K562 (cell line): ENCODE results near the gene TM7SF2. TPM values are rescaled to one million over a fixed set of nuclear protein-coding genes. Genes with fewer than 3 reads are reported as not detected.

ENCODE experiments used
- ATAC-seq: fragments of 200-7000 bp; cut with Tn5 transposase; 3 replicates; pipeline ENCODE4 v1.9.1; 2020; ENCODE audit warnings: moderate library complexity
- BruUV-seq: library from RNA; stranded (reverse); fragments of 400-500 nt; replicated peaks from 2 replicates; lab custom pipeline; 2021; lab: Mats Ljungman, UMichigan
- CTCF ChIA-PET: fragments of 300-600 bp; formaldehyde crosslinking; extraction: SDS; loops from one replicate; lab custom pipeline; 2021; ENCODE audit warnings: low intra/inter-chr PET ratio; lab: Yijun Ruan, JAX
- POLR2A ChIA-PET: fragments of 300-600, 350-650 bp; sonication (Branson Sonifier 250); formaldehyde crosslinking; extraction: SDS; loops from one replicate; lab custom pipeline; 2021; ENCODE audit warnings: antibody characterized with exemption, inconsistent platforms; lab: Yijun Ruan, JAX
- DNase-seq, 4 experiments: peaks; one replicate each; pipeline versions ENCODE4 v3.0.0 to v3.0.0-alpha.2; 2011 to 2018; ENCODE audit warnings: low spot score in 3 of 4, mixed read lengths in 3 of 4; ENCODE audit errors: extremely low read depth in 1 of 4
- FAIRE-seq: peaks from 2 replicates; lab custom pipeline; 2011; peaks lifted over from hg19 to GRCh38; lab: Jason Lieb, UNC
- H2AFZ ChIP-seq: 2 replicates; pipeline ENCODE4 v1.6.0; 2011; ENCODE audit warnings: low read depth, low read length, control low read depth, inconsistent platforms
- H3K27ac ChIP-seq: fragments of 200-600 bp; 3 replicates; pipeline ENCODE4 v1.8.0; 2011; ENCODE audit warnings: low read depth, mild to moderate bottlenecking, control low read depth, inconsistent platforms, low read length, moderate library complexity, mixed read lengths; ENCODE audit errors: extremely low read depth
- H3K27me3 ChIP-seq, 2 experiments: fragments of 300-600 bp in 1 of 2; 2 replicates in 1 of 2; 3 replicates in 1 of 2; pipeline versions ENCODE4 v1.6.0 to v1.8.0; 2011; ENCODE audit warnings: inconsistent platforms in 2 of 2, low read length in 2 of 2, mild to moderate bottlenecking in 1 of 2, mixed read lengths in 1 of 2, moderate library complexity in 1 of 2; ENCODE audit not compliant: control insufficient read depth in 2 of 2, insufficient read depth in 2 of 2
- H3K36me3 ChIP-seq: fragments of 300-600 bp; 3 replicates; pipeline ENCODE4 v1.8.0; 2011; ENCODE audit warnings: mild to moderate bottlenecking, low read length, inconsistent platforms; ENCODE audit not compliant: control insufficient read depth, insufficient read depth
- H3K4me1 ChIP-seq, 2 experiments: fragments of 200-600 bp in 1 of 2; replicated peaks in 1 of 2; 2 replicates in 1 of 2; 3 replicates in 1 of 2; pipeline versions ENCODE4 v1.5.1 to v1.8.0; 2011; ENCODE audit warnings: inconsistent platforms in 2 of 2, low read length in 2 of 2, mild to moderate bottlenecking in 1 of 2, mixed read lengths in 1 of 2, moderate library complexity in 1 of 2; ENCODE audit not compliant: control insufficient read depth in 2 of 2, insufficient read depth in 2 of 2
- H3K4me2 ChIP-seq: 2 replicates; pipeline ENCODE4 v1.6.1; 2011; ENCODE audit warnings: low read length, control low read depth, inconsistent platforms, mixed read lengths; ENCODE audit not compliant: insufficient read depth
- H3K4me3 ChIP-seq: fragments of 200-600 bp; sonication (generic), shearing (Covaris generic); 2 replicates; pipeline ENCODE4 v1.5.1; 2016; ENCODE audit warnings: control low read depth, inconsistent platforms
- H3K79me2 ChIP-seq: fragments of 200-600 bp; 3 replicates; pipeline ENCODE4 v1.8.0; 2011; ENCODE audit warnings: low read length, inconsistent platforms; ENCODE audit not compliant: control insufficient read depth, insufficient read depth
- H3K9ac ChIP-seq, 2 experiments: 2 replicates each; pipeline versions ENCODE4 v1.6.0 to v1.6.1; 2011; ENCODE audit warnings: low read depth in 2 of 2, low read length in 2 of 2, control low read depth in 1 of 2, inconsistent platforms in 1 of 2, mild to moderate bottlenecking in 1 of 2, mixed read lengths in 1 of 2; ENCODE audit not compliant: insufficient read depth in 1 of 2
- H3K9me1 ChIP-seq: one replicate; pipeline ENCODE4 v1.6.0; 2011; ENCODE audit warnings: inconsistent platforms, mild to moderate bottlenecking, low read length, moderate library complexity; ENCODE audit not compliant: control insufficient read depth, insufficient read depth
- H3K9me3 ChIP-seq: replicated peaks from 2 replicates; pipeline ENCODE4 v1.5.1; 2011; ENCODE audit warnings: low read depth, low read length, inconsistent platforms; ENCODE audit not compliant: control insufficient read depth, insufficient read depth
- H4K20me1 ChIP-seq: replicated peaks from 2 replicates; pipeline ENCODE4 v1.6.1; 2011; ENCODE audit warnings: low read length, inconsistent platforms, mixed read lengths; ENCODE audit not compliant: control insufficient read depth, insufficient read depth
- ARID2 ChIP-seq: fragments of 450-650 bp; IDR thresholded peaks from 2 replicates; pipeline ENCODE4 v1.6.1; 2017; ENCODE audit warnings: antibody characterized with exemption, mild to moderate bottlenecking
- DDX20 ChIP-seq: fragments of 450-650 bp; IDR thresholded peaks from 2 replicates; pipeline ENCODE4 v1.6.1; 2016; ENCODE audit warnings: missing genetic modification characterization, low read depth, mild to moderate bottlenecking, missing compliant biosample characterization, moderate library complexity
- E2F8 ChIP-seq: fragments of 450-650 bp; IDR thresholded peaks from 2 replicates; pipeline ENCODE4 v1.7.1; 2018; ENCODE audit warnings: mild to moderate bottlenecking, low read depth; ENCODE audit not compliant: partially characterized antibody
- HNRNPH1 ChIP-seq: fragments of 200-400 bp; formaldehyde crosslinking; optimal IDR thresholded peaks from 2 replicates; pipeline ENCODE3; 2017; ENCODE audit warnings: low read depth, mild to moderate bottlenecking, low read length, moderate library complexity
- KHSRP ChIP-seq: fragments of 450-650 bp; IDR thresholded peaks from 2 replicates; pipeline ENCODE4 v1.6.1; 2017
- NR1H2 ChIP-seq: sonication (generic); formaldehyde crosslinking; IDR thresholded peaks from 2 replicates; pipeline ENCODE4 v1.4.0; 2020; ENCODE audit warnings: mild to moderate bottlenecking, missing genetic modification reagents
- PML ChIP-seq: IDR thresholded peaks from 2 replicates; pipeline ENCODE4 v1.6.1; 2012; ENCODE audit warnings: low read length, inconsistent platforms
- PREB ChIP-seq: sonication (generic); formaldehyde crosslinking; IDR thresholded peaks from 2 replicates; pipeline ENCODE4 v1.8.1; 2023; ENCODE audit warnings: mild to moderate bottlenecking, missing genetic modification reagents
- RBM25 ChIP-seq: fragments of 200-400 bp; formaldehyde crosslinking; IDR thresholded peaks from 2 replicates; pipeline ENCODE4 v1.6.1; 2018; ENCODE audit warnings: low read length, low read depth, moderate library complexity; ENCODE audit not compliant: severe bottlenecking
- RUNX1 ChIP-seq: sonication (generic); IDR thresholded peaks from 2 replicates; pipeline ENCODE4 v1.6.1; 2016; ENCODE audit warnings: antibody characterized with exemption, low read depth
- SRF ChIP-seq, 2 experiments: fragments of 250-450, 450-650 bp in 1 of 2; sonication (Bioruptor Pico) in 1 of 2; sonication (generic) in 1 of 2; formaldehyde crosslinking; IDR thresholded peaks; 2 replicates each; pipeline versions ENCODE4 v1.5.0 to v1.5.1; 2020 to 2022; ENCODE audit warnings: mild to moderate bottlenecking in 1 of 2, missing genetic modification reagents in 1 of 2
- TCF15 ChIP-seq: fragments of 250-450 bp; sonication (Bioruptor Pico); IDR thresholded peaks from 2 replicates; pipeline ENCODE4 v1.8.0; 2022; ENCODE audit warnings: moderate library complexity, mild to moderate bottlenecking, inconsistent platforms
- ZBTB2 ChIP-seq: fragments of 450-650 bp; IDR thresholded peaks from 2 replicates; pipeline ENCODE4 v1.6.1; 2016; ENCODE audit warnings: antibody characterized with exemption
- ZNF449 ChIP-seq: fragments of 250-450 bp; sonication (Bioruptor Pico); IDR thresholded peaks from 2 replicates; pipeline ENCODE4 v1.8.0; 2022; ENCODE audit warnings: moderate library complexity, mild to moderate bottlenecking, inconsistent platforms
- ZNF584 ChIP-seq: fragments of 200-800 bp; sonication (Bioruptor generic); IDR thresholded peaks from 2 replicates; pipeline ENCODE4 v1.6.1; 2016; ENCODE audit warnings: low read depth, mild to moderate bottlenecking, missing genetic modification characterization, missing compliant biosample characterization
- WGBS: fragments of 100-300 bp; shearing (Covaris generic); methylation state at CpG from one replicate; pipeline ENCODE4 v1.1.6; 2016; ENCODE audit warnings: low coverage, mixed read lengths; ENCODE audit not compliant: insufficient coverage; ENCODE audit errors: missing lambda C conversion rate; 5-methylcytosine and 5-hydroxymethylcytosine counted together
- in situ Hi-C: fragments of 300-500 bp; cut with MboI; formaldehyde crosslinking; loops from 4 replicates; pipeline ENCODE4 v1.15.0; 2018; ENCODE audit warnings: inconsistent platforms, mixed read lengths
- intact Hi-C: fragments of 100-400 bp; cut with micrococcal nuclease; formaldehyde crosslinking; loops from 2 replicates; pipeline ENCODE4 v1.14.2; 2022
- polyA plus RNA-seq, 8 experiments: library from polyadenylated mRNA; depleted of rRNA in 4 of 8; stranded (reverse) in 5 of 8; unstranded in 3 of 8; fragments of >200 nt; fragmentation: Nextera tagmentation in 2 of 8; fragmentation: Illumina TruSeq in 1 of 8; extraction: Ambion mirVana in 2 of 8; extraction: Trizol in 1 of 8; gene quantifications; 2 replicates each; pipeline versions ENCODE4 v1.2.1 to v1.2.3, GENCODE V29; 2011 to 2014; ENCODE audit warnings: inconsistent platforms in 1 of 8, missing spikeins in 1 of 8
- total RNA-seq, 7 experiments: library from RNA; depleted of rRNA in 6 of 7; stranded (reverse); fragments of >200 nt in 6 of 7; fragmentation: Illumina TruSeq in 2 of 7; extraction: Trizol in 2 of 7; gene quantifications; 2 replicates each; pipeline versions ENCODE4 v1.2.1 to v1.2.3, GENCODE V29; 2011 to 2021; ENCODE audit warnings: low replicate concordance in 1 of 7

TM7SF2 gene
- total and polyA plus RNA-seq, 9 of the 15 experiments (the other 6 are each of a cell fraction or from before 2014, with no cell fraction given), result 1.2 to 22.0 (median 14.3) TPM

- peak overlapping the region; percentile 96 for H3K4me3 ChIP-seq
- no TSS peak for BruUV-seq
- WGBS, result under 1% methylated on average over 20 of the region's 20 CpGs
- H3K27me3 ChIP-seq, result no peaks in the 10 kb centered on the region; a peak in 1 of 5 replicates
- peak overlapping the region; percentile 98 to 99 for H3K9ac ChIP-seq
- peaks cover 8% of the 10 kb centered on the region; the same call in 1 of the 2 replicates for H4K20me1 ChIP-seq
- intact Hi-C loops (loop anchor here (2.0 kb wide), 2 partner anchors 35 to 47 kb away; partner anchors contain the start of gene CAPN1), in situ Hi-C loops (no loop called here)
- peak overlapping the region; percentile 98 for H3K27ac ChIP-seq
- ATAC-seq (no peak), FAIRE-seq (peak; percentile 6), DNase-seq (no peak)
- ChIA-PET POLR2A (interaction anchor here (0.7 to 8.4 kb wide), 10 partner anchors 13 to 365 kb away, joined by 3 to 182 read pairs (median 14); partner anchors contain the start of genes CAPN1, FAU, MALAT1 and MRPL49), CTCF (no interaction called here)
- H3K9me3 ChIP-seq, result no peaks in the 10 kb centered on the region
- H3K9me1 ChIP-seq, result peaks cover 4% of the 10 kb centered on the region
- H3K36me3 ChIP-seq, result peaks cover 43% of the 10 kb centered on the region
- H3K4me1 ChIP-seq, result peaks cover 21 to 49% of the 10 kb centered on the region in 2 experiments; a peak in 4 of 5 replicates
- peak overlapping the region; percentile 94; the same call in 1 of the 2 replicates for H2AFZ ChIP-seq
- H3K4me2 ChIP-seq, result peak overlapping the region; percentile 98
- H3K79me2 ChIP-seq, result peaks cover 41% of the 10 kb centered on the region
- no peak for TF ChIP-seq RBM25
- no peak for TF ChIP-seq PREB (CRISPR knock-in tag)
- no peak for TF ChIP-seq ARID2
- no peak for TF ChIP-seq NR1H2 (CRISPR knock-in tag)
- TF ChIP-seq PML, result no peak
- TF ChIP-seq ZNF449 (CRISPR knock-in tag), result no peak
- TF ChIP-seq HNRNPH1, result no peak
- no peak for TF ChIP-seq DDX20 (tag)
- no peak for TF ChIP-seq ZNF584 (CRISPR knock-in tag)
- TF ChIP-seq SRF (CRISPR knock-in tag; IDR thresholded peaks at IDR 0.05), result no peak
- no peak for TF ChIP-seq RUNX1
- no peak for TF ChIP-seq E2F8
- TF ChIP-seq TCF15, result 0 out of 2 replicates have a peak, but pooled peaks have one; percentile 56
- no peak for TF ChIP-seq KHSRP
- TF ChIP-seq ZBTB2, result no peak
These were observed 22.1 kb downstream of the TM7SF2 start for GRCh38 chr11:65133724-65134123.
